ENCODE measurements around the gene OLA1. TPM values are rescaled to one million over a fixed set of nuclear protein-coding genes. Genes with fewer than 3 reads are reported as not detected.

OLA1 gene
- polyA plus RNA-seq, 3 donors = 24.9 to 72.3 (median 71.9) TPM

DNA sequence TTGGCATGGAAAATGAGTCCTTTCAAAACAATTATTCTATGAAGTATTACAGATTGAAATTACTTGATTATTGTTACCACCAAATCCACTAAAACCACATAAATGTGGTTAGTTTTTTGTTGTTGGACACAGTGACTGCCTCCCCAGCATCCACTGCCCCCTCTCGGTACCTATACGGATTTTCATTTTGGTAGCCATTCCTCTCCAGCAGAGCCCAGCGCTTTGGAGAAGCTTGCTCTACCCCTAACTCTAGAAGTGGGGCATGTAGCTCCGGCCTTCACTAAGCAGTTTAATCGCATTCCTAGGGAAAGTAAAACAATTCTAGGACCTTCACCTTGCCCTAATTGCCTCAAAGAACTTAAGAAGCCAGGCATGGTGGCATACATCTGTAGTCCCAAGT lies 24.2 kb downstream of the OLA1 start:
- Histone ChIP-seq H2AFZ (ENCODE audit: insufficient read depth, low read depth, low read length, poor library complexity, severe bottlenecking) (no peak overlapping the region), H3K4me3 (replicated peaks in 1 of 3; ENCODE audit: low read depth in 2 of 3, low read length in 3 of 3) (no peak overlapping the region), H3K27me3 (ENCODE audit: control insufficient read depth in 2 of 2, insufficient read depth in 2 of 2, low read length in 2 of 2) (no peaks in the 10 kb centered on the region), H3K36me3 (replicated peaks in 1 of 2; ENCODE audit: control insufficient read depth in 1 of 2, insufficient read depth in 2 of 2, low read length in 2 of 2) (peaks cover 20 to 88% of the 10 kb centered on the region in 2 donors), H3K27ac (ENCODE audit: low read depth in 1 of 2, low read length in 2 of 2) (no peak overlapping the region), H3K4me1 (ENCODE audit: control insufficient read depth in 1 of 2, insufficient read depth in 2 of 2, low read length in 2 of 2) (no peaks in the 10 kb centered on the region), H3K4me2 (replicated peaks; ENCODE audit: extremely low read depth, low read length, poor library complexity, severe bottlenecking) (no peak overlapping the region), H3K9ac (ENCODE audit: insufficient read depth, low read length, poor library complexity, severe bottlenecking) (no peak overlapping the region), H3K9me3 (replicated peaks in 1 of 2; ENCODE audit: control insufficient read depth in 1 of 2, insufficient read depth in 1 of 2, low read length in 2 of 2) (no peaks in the 10 kb centered on the region), H4K20me1 (ENCODE audit: insufficient read depth, low read length) (peaks cover 3% of the 10 kb centered on the region), H3K79me2 (ENCODE audit: insufficient read depth, low read length) (no peaks in the 10 kb centered on the region)
- Mint-ChIP-seq H3K9me3 (peaks cover 0 to 3% (median 0%) of the 10 kb centered on the region in 7 donors), H3K4me1 (peaks cover 4% of the 10 kb centered on the region), H3K27ac (no peak overlapping the region), H3K4me3 (no peak overlapping the region), H3K36me3 (peaks cover 47 to 51% of the 10 kb centered on the region in 2 donors), H3K27me3 (ENCODE audit: low read depth in 3 of 3) (no peaks in the 10 kb centered on the region)
- intact Hi-C loops (cut with micrococcal nuclease) = no loop called here
- WGBS (ENCODE audit: insufficient coverage) = no CpG with 5 or more reads among the region's 5 CpGs
- TF ChIP-seq, protein P1, sequence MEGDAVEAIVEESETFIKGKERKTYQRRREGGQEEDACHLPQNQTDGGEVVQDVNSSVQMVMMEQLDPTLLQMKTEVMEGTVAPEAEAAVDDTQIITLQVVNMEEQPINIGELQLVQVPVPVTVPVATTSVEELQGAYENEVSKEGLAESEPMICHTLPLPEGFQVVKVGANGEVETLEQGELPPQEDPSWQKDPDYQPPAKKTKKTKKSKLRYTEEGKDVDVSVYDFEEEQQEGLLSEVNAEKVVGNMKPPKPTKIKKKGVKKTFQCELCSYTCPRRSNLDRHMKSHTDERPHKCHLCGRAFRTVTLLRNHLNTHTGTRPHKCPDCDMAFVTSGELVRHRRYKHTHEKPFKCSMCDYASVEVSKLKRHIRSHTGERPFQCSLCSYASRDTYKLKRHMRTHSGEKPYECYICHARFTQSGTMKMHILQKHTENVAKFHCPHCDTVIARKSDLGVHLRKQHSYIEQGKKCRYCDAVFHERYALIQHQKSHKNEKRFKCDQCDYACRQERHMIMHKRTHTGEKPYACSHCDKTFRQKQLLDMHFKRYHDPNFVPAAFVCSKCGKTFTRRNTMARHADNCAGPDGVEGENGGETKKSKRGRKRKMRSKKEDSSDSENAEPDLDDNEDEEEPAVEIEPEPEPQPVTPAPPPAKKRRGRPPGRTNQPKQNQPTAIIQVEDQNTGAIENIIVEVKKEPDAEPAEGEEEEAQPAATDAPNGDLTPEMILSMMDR (IDR thresholded peaks at IDR 0.05) = no peak
- DNase-seq = no peak

GRCh38 chr2:174223388-174223787 lies 24.9 kb downstream of the OLA1 start:
- Histone ChIP-seq H3K27me3 (ENCODE audit: control insufficient read depth in 2 of 2, insufficient read depth in 2 of 2, low read length in 2 of 2) (no peaks in the 10 kb centered on the region), H2AFZ (ENCODE audit: insufficient read depth, low read depth, low read length, poor library complexity, severe bottlenecking) (no peak overlapping the region), H3K36me3 (replicated peaks in 1 of 2; ENCODE audit: control insufficient read depth in 1 of 2, insufficient read depth in 2 of 2, low read length in 2 of 2) (peaks cover 20 to 81% of the 10 kb centered on the region in 2 donors), H3K4me3 (replicated peaks in 1 of 3; ENCODE audit: low read depth in 2 of 3, low read length in 3 of 3) (no peak overlapping the region), H3K27ac (ENCODE audit: low read depth in 1 of 2, low read length in 2 of 2) (no peak overlapping the region), H3K79me2 (ENCODE audit: insufficient read depth, low read length) (no peaks in the 10 kb centered on the region), H3K4me1 (ENCODE audit: control insufficient read depth in 1 of 2, insufficient read depth in 2 of 2, low read length in 2 of 2) (no peaks in the 10 kb centered on the region), H4K20me1 (ENCODE audit: insufficient read depth, low read length) (peaks cover 3% of the 10 kb centered on the region), H3K9me3 (replicated peaks in 1 of 2; ENCODE audit: control insufficient read depth in 1 of 2, insufficient read depth in 1 of 2, low read length in 2 of 2) (no peaks in the 10 kb centered on the region), H3K9ac (ENCODE audit: insufficient read depth, low read length, poor library complexity, severe bottlenecking) (no peak overlapping the region), H3K4me2 (replicated peaks; ENCODE audit: extremely low read depth, low read length, poor library complexity, severe bottlenecking) (no peak overlapping the region)
- no CpG with 5 or more reads among the region's 3 CpGs for WGBS (ENCODE audit: insufficient coverage)
- peaks cover 0 to 3% (median 0%) of the 10 kb centered on the region in 7 donors for H3K9me3 Mint-ChIP-seq
- peaks cover 4% of the 10 kb centered on the region for H3K4me1 Mint-ChIP-seq
- intact Hi-C loops (cut with micrococcal nuclease) = no loop called here
- TF ChIP-seq, protein P1 (IDR thresholded peaks at IDR 0.05) = no peak
- H3K36me3 Mint-ChIP-seq = peaks cover 42 to 44% of the 10 kb centered on the region in 2 donors
- H3K4me3 Mint-ChIP-seq = no peak overlapping the region
- H3K27ac Mint-ChIP-seq = no peak overlapping the region
- no peak for DNase-seq
- H3K27me3 Mint-ChIP-seq (ENCODE audit: low read depth in 3 of 3) = no peaks in the 10 kb centered on the region
